Dorsolateral prefrontal cortex (tissue), 118 donors: ENCODE data around the gene DNAH2. TPM values are rescaled to one million over a fixed set of nuclear protein-coding genes. Genes with fewer than 3 reads are reported as not detected.

Source experiments
- total RNA-seq, 120 experiments: library from RNA; stranded (reverse); gene quantifications; one replicate each; pipeline versions ENCODE4 v1.2.3 to v1.2.4, GENCODE V29; 2022

DNAH2 gene
- total RNA-seq, 120 experiments from 2014 or later: 0.96 to 5.4 (median 2.7) TPM

Other genes with a start within 250 kb of the DNAH2 start
- 100 to 1,000 TPM in 108 of 120 experiments, 10 to 100 TPM in 12; 90.1 to 145 (median 113) TPM for gene ZBTB4, start 238.1 kb upstream of the DNAH2 start, total RNA-seq
- under 1 TPM in 1 of 120 experiments, not detected in 119; 0.34 TPM for gene SLC35G6, start 236.3 kb upstream of the DNAH2 start, total RNA-seq
- gene POLR2A, start 233.4 kb upstream of the DNAH2 start, total RNA-seq: 100 to 1,000 TPM in 115 of 120 experiments, 10 to 100 TPM in 5; 83.5 to 163 (median 124) TPM
- gene TNFSF12, start 168.7 kb upstream of the DNAH2 start, total RNA-seq: 10 to 100 TPM; 25.3 to 97.2 (median 50.2) TPM
- 10 to 100 TPM in 119 of 120 experiments, 1 to 10 TPM in 1; 9.4 to 59.7 (median 21.7) TPM for gene TNFSF13, start 159.0 kb upstream of the DNAH2 start, total RNA-seq
- 10 to 100 TPM; 41.4 to 93.2 (median 61.6) TPM for gene SENP3, start 155.8 kb upstream of the DNAH2 start, total RNA-seq
- 10 to 100 TPM in 94 of 120 experiments, 1 to 10 TPM in 26; 2.6 to 53.1 (median 15.0) TPM for gene CD68, start 138.1 kb upstream of the DNAH2 start, total RNA-seq
- 10 to 100 TPM; 25.1 to 53.7 (median 34.4) TPM for gene MPDU1, start 133.9 kb upstream of the DNAH2 start, total RNA-seq
- 10 to 100 TPM in 27 of 120 experiments, 1 to 10 TPM in 93; 3.6 to 16.6 (median 8.0) TPM for gene SOX15, start 127.7 kb upstream of the DNAH2 start, total RNA-seq
- 100 to 1,000 TPM in 1 of 120 experiments, 10 to 100 TPM in 119; 53.1 to 114 (median 73.7) TPM for gene FXR2, start 102.8 kb upstream of the DNAH2 start, total RNA-seq
- 100 to 1,000 TPM in 60 of 120 experiments, 10 to 100 TPM in 60; 72.5 to 143 (median 99.8) TPM for gene SAT2, start 89.9 kb upstream of the DNAH2 start, total RNA-seq
- gene SHBG, start 87.6 kb upstream of the DNAH2 start, total RNA-seq: 1 to 10 TPM in 88 of 120 experiments, under 1 TPM in 20, not detected in 12; 0.47 to 5.3 (median 1.5) TPM
- 100 to 1,000 TPM; 159 to 746 (median 296) TPM for gene ATP1B2, start 66.8 kb upstream of the DNAH2 start, total RNA-seq
- gene TP53, start 30.3 kb upstream of the DNAH2 start, total RNA-seq: 10 to 100 TPM in 109 of 120 experiments, 1 to 10 TPM in 11; 5.6 to 31.5 (median 14.8) TPM
- gene WRAP53, start 29.3 kb upstream of the DNAH2 start, total RNA-seq: 10 to 100 TPM in 19 of 120 experiments, 1 to 10 TPM in 101; 5.1 to 15.5 (median 8.1) TPM
- gene EFNB3, start 12.5 kb upstream of the DNAH2 start, total RNA-seq: 10 to 100 TPM in 119 of 120 experiments, 1 to 10 TPM in 1; 7.4 to 54.0 (median 30.3) TPM
- 10 to 100 TPM; 12.7 to 38.8 (median 21.8) TPM for gene KDM6B, start 116.5 kb downstream of the DNAH2 start, total RNA-seq
- 10 to 100 TPM in 1 of 120 experiments, 1 to 10 TPM in 114, under 1 TPM in 4, not detected in 1; 0.69 to 10.3 (median 3.2) TPM for gene TMEM88, start 137.3 kb downstream of the DNAH2 start, total RNA-seq
- 100 to 1,000 TPM in 18 of 120 experiments, 10 to 100 TPM in 102; 46.8 to 127 (median 87.8) TPM for gene NAA38, start 139.8 kb downstream of the DNAH2 start, total RNA-seq
- 10 to 100 TPM; 14.7 to 35.0 (median 23.8) TPM for gene CYB5D1, start 140.3 kb downstream of the DNAH2 start, total RNA-seq
- gene CHD3, start 171.0 kb downstream of the DNAH2 start, total RNA-seq: 100 to 1,000 TPM in 92 of 120 experiments, 10 to 100 TPM in 28; 45.9 to 168 (median 112) TPM
- 10 to 100 TPM in 3 of 120 experiments, 1 to 10 TPM in 117; 3.8 to 10.7 (median 6.7) TPM for gene RNF227, start 198.5 kb downstream of the DNAH2 start, total RNA-seq
- gene KCNAB3, start 212.1 kb downstream of the DNAH2 start, total RNA-seq: 10 to 100 TPM in 118 of 120 experiments, 1 to 10 TPM in 2; 6.6 to 52.0 (median 21.5) TPM
- gene TRAPPC1, start 214.2 kb downstream of the DNAH2 start, total RNA-seq: 100 to 1,000 TPM in 53 of 120 experiments, 10 to 100 TPM in 67; 58.5 to 141 (median 98.0) TPM
- 10 to 100 TPM; 13.4 to 35.9 (median 20.7) TPM for gene CNTROB, start 214.5 kb downstream of the DNAH2 start, total RNA-seq